GM21529 (cell line): ENCODE results near the gene BAHCC1.

Source experiments
- ATAC-seq: cut with Tn5 transposase; IDR thresholded peaks from one replicate; pipeline ENCODE4 v1.9.1; 2021; ENCODE audit not compliant: unreplicated experiment

BAHCC1 gene

DNA sequence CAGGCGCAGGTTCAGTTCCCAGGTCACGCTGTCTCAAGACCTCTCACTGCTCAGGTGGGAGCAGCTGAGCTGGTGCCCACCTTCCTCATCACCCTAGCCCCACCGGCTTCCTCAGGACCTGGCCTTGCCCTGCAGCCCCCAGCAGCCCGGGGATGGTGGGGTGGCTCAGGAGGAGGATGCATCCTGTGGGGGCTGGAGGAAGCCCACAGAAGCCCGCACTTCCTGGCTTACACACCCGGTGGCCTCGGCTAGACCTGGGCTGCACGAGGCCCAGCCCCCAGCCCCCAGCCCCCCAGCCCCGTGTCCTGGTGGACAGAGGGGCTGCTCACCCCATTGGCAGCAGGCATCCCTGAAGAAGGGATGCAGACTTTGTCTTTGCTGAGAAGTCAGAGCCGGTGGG is 43.4 kb downstream of the BAHCC1 start:
- no peak for ATAC-seq

DNA sequence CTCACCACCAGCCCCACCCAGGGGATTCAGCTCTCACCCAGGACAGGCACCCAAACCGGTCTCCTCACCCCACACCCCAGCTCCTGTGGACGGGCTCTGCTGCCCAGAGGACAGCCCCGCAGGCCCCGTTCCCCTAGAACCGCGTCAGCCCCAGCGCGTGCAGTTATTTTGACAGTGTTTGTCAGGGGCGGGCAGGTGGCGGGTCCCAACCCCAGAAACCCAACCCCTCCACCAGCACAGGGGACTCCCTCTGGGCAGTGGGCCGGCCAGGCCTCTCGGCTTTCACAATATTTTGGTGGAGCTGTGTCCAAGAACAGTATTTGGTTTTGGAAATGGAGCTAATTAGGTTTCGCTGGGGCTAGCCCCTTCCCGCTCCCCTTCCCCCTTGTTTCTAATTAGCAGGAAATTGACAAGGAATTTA is 44.8 kb downstream of the BAHCC1 start:
- ATAC-seq, result no peak

DNA sequence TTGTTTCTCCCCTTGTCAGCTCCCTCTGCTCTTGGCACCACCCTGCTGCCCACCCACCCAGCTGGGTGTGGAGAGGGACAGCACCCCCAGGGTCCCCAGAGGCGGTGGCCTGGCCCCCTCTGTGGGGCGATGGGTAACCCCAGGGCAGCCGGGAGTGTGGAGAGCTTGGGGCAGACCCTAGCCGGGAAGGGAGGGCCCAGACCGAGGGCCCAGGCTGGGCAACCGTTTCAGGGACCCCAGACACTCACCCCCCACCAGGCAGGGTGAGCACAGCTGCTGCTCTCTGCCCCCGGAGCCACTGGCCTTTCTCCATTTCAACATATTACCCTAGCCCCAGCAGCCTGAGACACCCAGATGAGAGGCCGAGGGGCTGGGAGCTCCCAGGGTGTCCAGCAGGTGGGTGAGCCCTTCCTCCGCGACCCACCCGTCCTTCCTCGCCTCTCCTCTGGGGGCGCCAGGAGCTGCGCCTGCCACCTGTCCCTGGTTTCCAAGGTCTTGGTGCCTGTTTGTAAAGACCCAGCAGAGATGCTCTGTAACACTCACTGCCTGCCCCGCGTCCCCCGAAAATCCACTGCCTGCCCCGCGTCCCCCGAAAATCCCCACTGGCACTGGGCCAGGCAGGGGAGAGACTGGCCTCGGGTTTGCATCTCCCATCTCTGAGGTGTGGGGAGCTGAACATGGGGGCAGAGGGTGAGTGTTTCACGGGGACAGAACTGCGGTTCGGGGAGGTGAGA is 45.4 kb downstream of the BAHCC1 start:
- no peak for ATAC-seq

DNA sequence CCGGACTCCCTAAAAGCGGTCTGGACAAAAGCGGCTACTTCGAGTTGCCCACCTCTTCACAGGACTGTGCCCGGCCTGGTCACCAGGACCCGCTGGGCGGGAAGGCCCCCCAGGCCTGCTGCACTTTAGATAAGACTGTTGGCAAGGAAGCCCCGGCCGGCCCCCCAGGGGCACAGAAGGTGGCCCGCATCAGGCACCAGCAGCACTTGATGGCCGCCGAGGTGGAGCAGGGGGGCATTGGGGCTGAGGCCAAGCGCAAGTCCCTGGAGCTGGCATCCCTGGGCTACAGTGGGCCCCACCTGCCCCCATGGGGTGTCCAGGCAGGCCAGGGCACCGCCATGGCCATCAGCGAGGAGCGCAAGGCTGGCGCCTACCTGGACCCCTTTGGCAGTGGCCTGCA is 47.5 kb downstream of the BAHCC1 start:
- no peak for ATAC-seq

DNA sequence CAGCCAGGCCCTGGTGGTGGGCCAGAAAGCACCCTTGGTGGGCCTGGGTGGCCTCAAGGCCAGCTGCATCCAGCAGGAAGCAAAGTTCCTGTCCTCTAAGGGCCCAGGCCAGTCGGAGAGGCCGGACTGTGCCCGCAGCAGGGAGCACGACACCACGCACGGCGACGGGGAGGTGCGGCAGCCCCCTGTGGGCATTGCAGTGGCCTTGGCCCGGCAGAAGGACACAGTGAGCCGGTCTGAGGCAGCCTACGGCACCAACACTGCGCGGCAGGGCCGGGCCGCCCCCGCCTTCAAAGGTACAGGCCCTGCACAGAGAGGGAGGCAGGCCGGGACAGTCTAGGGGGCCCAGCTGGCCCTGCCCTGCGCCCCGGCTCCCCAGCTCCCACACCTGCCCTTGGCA is 48.0 kb downstream of the BAHCC1 start:
- ATAC-seq, result no peak

DNA sequence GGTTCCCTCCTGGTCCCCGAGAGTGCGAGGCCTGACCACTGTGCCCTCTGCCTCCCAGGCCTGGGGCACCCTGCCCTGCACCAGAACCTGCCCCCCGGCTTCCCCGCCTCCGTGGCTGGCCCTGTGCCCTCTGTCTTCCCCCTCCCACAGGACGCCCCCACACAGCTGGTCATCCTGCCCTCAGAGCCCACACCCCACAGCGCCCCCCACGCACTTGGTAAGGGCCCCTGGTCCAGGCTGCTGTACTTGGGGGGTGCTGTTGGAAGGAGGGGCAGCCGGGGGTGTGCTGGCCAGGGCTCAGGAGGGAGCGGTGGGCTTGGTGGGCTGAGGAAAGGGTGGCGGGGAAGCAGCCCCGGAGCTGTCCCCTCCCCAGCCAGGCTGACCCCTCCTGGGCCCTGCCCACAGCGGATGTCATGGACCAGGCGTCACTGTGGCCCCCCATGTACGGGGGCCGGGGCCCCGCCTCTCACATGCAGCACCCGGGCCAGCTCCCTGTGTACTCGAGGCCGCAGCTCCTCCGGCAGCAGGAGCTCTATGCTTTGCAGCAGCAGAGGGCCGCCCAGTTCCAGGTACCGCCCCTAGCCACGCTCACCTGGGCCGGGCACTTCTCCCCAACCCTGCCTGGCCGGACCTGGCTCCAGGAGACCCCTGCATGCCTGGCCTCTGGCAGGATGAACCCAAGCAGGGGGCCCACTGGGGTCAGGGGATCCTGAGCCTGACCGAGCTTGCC is 49.5 kb downstream of the BAHCC1 start:
- ATAC-seq, result no peak

DNA sequence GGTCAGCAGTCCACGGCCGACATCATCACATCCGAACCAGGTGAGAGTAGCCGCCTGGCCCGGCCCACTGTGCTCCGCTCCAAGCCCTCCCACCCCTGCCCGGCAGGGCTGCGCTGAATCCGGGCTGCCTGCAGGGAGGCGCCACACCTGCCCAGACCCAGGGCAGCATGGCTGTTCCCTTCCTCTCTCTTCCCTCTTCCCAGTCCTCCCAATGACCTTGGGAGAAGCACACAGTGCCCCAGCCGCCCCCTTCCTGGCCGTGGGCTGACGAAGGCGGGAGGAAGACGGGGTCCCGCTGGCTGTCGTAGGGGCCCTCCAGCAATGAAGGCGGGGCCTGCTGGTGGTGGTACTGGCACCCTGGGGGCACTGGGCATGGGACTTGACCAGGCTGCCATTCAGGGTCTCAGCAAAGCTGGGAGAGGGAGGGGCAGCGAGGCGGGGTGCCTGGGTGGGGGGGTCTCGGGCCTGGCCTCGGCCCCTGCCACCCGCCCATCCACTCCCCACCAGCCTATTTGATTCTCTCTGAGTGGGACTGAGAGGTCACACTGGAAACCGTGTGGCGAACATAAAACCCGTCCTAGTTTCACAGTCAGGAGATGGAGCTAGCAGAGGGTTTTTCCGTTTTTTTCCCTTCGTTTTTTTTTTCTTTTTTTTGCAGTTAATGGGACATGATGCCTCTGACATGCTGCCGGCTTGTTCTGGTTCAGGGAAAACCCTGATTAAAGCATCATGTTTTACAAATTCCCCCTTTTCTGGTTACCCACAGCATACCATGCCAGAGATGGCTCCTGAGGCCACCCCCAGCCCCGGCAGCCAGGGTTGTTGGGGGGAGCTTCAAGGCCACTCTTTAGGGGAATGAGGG is 50.6 kb downstream of the BAHCC1 start:
- no peak for ATAC-seq

DNA sequence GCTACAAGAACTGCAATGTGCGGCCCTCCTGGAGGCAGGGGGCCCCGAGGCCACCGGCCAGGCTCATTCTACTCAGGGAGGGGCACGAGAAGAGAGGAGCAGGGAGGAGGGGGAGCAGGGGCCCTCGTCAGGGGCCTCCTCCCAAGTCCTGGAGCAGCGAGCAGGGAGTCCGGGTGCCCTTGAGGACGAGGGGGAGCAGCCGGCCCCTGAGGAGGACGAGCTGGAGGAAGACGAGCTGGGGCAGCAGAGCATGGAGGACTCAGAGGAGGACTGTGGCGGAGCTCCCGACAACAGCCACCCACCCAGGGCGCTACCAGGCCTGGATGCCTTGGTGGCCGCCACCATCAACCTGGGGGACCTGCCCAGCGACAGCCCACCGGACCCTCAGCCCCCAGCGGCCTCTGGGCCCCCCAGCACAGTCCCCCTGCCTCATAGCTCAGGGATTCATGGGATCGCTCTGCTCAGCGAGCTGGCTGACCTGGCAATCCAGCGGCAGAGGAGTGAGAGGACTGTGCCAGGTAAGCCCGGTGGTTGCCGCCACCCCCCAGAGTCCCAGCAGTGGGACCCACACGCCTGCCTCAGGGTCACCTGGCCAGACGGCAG is 52.2 kb downstream of the BAHCC1 start:
- no peak for ATAC-seq

DNA sequence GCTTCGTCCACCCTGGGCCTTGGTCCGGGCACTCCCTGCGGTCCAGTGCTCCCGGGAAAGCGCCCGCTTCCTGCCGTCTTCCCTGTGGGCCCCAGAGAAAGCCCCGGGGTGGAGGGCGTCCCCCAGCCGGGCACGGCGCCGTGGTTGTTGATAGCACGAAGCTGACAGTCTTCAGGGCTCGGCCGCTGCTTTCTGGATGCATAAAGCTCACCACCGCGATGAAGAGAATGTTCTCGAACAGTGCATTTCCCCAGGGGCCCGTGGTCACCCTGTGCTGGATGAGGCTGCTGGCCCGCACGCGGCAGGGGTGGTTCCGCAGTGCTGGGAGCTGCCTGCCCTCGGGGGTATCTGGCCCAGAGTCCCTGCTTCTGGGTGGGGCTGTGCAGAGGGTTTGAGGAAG is 53.2 kb downstream of the BAHCC1 start:
- ATAC-seq, result no peak

DNA sequence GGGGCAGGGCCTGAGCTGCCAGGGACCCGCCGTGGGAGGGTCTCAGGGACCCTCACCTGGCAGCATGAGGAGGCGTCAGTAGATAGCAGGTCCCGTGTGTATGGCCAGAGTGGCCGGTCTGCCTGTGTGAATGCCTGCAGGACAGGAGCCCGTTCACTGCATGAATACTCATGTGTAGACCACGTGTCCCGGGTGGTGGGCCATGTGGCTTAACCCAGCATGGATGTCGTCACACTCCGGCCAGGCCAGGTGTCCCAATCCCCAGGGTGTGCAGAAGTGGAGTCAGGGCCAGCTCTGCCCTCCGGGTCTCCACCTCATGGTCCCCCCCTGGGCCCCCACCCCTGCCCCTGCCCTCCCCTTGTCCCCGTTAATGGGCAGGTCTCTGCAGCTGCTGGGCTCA is 53.7 kb downstream of the BAHCC1 start:
- ATAC-seq, result no peak

DNA sequence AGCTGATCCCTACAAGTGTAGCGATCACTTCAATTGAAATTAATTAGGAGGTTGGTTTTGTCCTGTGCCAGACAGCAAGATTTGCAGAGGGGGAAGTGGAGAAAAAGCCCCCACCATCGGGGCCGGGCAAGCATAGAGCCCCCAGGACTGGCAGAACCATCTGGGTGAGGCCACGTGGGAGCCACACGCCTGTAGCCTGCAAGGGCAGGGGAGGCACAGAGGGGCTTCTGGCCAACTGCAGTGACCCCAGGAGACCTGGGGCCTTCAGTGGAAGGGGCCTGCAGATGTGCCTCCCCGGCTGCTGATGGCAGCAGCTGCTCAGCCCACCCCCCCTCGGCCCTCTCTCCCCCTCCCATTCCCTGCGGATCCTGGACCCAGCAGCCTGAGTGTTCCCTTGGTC is 54.1 kb downstream of the BAHCC1 start:
- ATAC-seq, result no peak

DNA sequence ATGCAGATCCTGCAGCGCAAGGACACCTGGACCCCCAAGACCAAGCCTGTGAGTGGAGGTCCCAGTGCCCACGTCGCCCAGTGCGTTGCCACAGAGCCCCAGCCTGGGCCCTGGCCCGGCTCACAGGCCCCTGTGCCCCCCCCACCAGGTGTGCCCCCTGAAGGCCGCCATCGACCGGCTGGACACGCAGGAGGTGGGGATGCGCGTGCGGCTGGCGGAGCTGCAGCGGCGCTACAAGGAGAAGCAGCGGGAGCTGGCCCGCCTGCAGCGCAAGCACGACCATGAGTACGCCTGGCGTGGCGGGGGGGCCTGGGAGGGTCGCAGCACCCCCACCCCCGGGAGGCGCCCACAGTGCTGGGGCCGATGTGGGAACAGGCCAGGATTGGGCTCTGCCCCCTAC is 56.6 kb downstream of the BAHCC1 start:
- ATAC-seq, result no peak

DNA sequence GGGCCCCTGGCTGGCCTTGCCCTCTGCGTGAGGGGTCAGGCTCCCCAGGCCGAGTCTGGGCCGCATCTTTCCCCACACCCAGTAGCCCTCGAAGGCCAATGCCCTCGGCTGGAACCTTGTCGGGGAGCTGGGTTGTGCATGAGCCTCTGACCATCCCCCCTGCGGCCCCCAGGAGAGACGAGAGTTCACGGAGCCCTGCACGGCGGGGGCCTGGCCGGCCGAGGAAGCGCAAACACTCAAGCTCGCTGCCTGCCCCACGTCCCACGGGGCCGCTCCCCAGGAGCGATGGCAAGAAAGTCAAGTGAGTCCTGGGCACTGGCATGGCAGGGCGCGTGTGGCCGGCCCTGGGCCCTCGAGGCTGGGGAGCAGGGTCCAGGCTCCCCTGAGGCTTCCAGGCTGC is 57.3 kb downstream of the BAHCC1 start:
- ATAC-seq, result no peak

DNA sequence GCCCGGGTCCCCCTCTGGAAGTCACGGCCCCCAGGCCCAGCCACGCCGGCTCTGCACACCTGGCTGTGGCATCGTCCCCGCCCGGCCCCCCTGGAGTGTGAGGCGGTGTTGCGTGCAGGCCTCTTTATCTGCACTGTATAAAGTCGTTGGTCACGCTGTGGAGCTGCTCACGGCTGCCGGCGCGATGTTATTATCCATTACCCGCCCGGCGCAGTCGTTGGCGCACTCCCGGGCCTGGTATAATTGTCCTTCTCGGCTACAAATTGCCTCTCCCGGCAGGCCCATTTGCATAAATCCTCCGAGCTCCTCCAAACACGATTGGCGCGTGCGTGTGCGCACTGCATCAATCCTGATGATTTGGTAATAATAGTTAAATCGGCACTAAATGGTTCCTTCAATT is 57.8 kb downstream of the BAHCC1 start:
- no peak for ATAC-seq

DNA sequence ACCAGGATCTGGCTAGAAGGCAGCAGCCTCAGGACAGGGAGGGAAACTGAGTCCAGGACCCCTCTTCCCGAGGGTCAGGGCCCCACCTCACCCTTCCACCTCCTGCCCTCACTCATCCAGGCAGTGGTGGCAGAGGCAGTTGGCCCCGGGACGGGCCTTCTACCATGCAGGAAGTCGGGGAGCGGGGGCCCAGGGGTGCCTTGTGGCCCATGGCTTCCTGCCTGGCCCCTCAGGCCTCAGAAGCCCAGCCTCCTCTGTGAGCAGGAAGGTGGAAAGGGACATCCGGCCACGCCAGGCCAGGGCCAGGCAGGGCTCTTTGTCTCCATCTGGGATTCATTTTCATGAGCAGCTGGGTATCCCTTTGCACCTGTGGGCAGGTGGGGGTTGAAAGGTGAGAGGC is 58.5 kb downstream of the BAHCC1 start:
- no peak for ATAC-seq

DNA sequence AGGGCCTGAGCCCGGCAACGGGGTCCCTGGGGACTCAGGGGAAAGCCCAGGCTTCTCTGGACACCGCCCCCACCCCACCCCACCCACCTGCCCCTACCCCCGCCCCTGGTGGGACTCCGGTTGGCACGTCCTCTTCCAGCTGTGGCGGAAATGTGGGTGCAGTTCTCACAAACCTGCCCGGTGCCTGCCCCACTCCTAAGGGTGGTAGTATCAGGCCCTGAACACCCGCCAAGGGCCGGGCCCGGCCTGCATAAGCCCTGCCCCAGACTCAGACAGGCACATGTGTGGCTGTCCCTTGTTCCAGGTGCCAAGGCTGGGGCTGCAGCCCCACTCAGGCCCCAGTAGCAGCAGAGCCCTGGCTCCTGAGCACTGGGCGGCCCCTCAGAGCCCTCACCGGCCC is 59.2 kb downstream of the BAHCC1 start:
- no peak for ATAC-seq

DNA sequence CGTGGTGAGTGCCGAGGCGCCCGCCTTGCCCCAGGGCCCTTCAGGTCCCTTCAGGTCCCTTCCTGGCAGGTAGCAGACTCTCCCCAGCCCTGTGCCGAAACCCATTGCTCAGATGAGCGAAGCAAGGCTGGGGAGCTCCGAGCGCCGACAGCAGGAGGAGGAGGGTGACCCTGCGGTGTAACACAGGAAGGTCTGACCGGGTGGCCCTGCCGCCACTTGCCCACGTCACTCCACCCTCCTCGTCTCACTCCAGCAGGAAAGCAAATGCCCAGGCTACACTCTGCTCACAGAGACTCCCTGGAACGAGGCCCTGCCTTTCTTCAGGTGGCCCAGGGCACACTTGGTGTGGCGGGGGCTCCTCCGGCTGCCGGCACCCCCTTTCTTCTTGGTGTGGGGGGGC is 60.1 kb downstream of the BAHCC1 start:
- ATAC-seq, result no peak

DNA sequence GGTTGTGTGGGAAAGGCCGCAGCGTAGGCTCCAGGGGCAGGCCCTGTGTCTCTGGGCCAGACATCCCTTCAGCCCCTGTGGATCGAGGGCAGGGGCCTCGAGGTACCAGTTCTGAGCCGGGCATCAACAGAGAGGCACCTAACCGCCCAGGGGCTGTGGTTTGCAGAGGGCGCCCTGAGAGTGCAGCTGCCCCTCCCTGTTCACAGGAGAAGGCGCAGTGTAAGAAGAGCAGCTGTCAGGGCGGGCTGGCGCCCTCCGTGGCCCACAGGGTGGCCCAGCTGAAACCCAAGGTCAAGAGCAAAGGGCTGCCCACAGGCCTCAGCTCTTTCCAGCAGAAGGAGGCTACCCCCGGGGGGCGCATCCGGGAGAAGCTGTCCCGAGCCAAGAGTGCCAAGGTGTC is 60.8 kb downstream of the BAHCC1 start:
- ATAC-seq, result no peak

DNA sequence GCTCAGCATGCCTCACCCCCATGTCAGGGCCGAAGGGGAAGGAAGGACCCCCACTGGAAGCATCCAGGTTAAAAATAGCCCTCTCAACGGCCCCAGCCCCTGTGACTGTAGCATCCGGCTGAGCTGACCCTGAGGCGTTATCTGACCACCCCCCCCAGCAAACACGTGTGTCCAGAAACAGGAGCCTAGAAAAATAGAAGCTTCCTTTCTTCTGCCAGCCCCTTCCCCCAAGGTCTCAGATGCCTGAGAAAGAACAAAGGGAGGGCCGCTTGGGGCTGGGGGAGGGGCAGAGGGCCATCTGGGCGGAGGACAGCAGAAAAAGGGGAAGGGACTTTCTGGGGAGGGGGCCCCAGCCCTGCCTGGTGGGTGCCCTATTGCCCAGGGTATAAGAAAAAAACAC is 61.5 kb downstream of the BAHCC1 start:
- no peak for ATAC-seq

DNA sequence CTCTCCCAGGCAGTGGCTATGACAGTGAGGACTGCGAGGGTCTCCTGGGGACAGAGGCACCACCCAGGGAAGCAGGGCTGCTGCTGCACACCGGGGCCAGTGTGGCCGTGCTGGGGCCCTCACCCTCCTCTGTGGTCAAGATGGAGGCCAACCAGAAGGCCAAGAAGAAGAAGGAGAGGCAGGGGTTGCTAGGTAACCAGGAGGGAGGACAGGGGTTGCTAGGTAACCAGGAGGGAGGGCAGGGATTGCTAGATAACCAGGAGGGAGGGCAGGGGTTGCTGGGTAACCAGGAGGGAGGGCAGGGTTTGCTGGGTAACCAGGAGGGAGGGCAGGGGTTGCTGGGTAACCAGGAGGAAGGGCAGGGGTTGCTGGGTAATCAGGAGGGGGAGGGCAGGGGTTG is 62.1 kb downstream of the BAHCC1 start:
- no peak for ATAC-seq

DNA sequence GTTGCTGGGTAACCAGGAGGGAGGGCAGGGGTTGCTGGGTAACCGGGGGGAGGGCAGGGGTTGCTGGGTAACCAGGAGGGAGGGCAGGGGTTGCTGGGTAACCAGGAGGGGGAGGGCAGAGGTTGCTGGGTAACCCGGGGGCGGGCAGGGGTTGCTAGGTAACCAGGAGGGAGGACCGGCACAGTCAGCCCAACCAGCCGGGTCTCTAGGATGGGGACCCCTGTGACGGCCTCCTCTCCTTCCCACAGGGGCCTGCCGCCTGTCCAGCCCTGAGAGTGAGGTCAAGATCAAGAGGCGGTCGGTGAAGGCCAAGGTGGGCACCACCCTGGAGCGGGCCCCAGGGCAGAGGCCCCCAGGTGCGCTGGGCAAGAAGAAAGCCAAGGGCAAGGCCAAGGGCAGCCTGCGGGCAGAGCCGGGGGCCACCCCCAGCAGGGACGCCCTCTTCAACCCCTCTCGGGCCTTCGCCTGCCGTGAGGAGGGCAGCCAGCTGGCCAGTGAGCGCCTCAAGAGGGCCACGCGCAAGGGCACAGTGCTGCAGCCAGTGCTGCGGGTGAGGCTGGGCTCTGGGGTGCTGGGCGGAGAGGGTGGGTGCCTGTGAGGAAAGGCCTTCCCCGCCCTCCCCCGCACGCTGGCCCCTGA is 62.8 kb downstream of the BAHCC1 start:
- no peak for ATAC-seq
